ENCODE data around the gene SLC24A3. TPM values are rescaled to one million over a fixed set of nuclear protein-coding genes. Genes with fewer than 3 reads are reported as not detected.

SLC24A3 gene
- total and polyA plus RNA-seq, 2 of the 13 experiments (the other 11 are each of a cell fraction or from before 2014, with no cell fraction given) = not detected

- no peak for TF ChIP-seq ZNF609 (CRISPR knock-in tag; IDR thresholded peaks at IDR 0.05; ENCODE audit: borderline replicate concordance)
- no peak for TF ChIP-seq UBTF (CRISPR knock-in tag; IDR thresholded peaks at IDR 0.05)
- TF ChIP-seq FOXA1 (IDR thresholded peaks at IDR 0.05) = no peak
- TF ChIP-seq FOXA1 (CRISPR knock-in tag; IDR thresholded peaks at IDR 0.05) = no peak
- TF ChIP-seq ZFP1 (CRISPR knock-in tag; IDR thresholded peaks at IDR 0.05) = no peak
- TF ChIP-seq ZNF512 (CRISPR knock-in tag; IDR thresholded peaks at IDR 0.05) = no peak
- TF ChIP-seq PPARG (CRISPR knock-in tag; conservative IDR thresholded peaks at IDR 0.05) = no peak
- TF ChIP-seq CC2D1A (CRISPR knock-in tag; IDR thresholded peaks at IDR 0.05) = no peak
These were observed 211.6 kb downstream of the SLC24A3 start (continued) for GRCh38 chr20:19423900-19424620.
